DND-41 (cell line): Measurements from ENCODE around the gene POLR2I.

ENCODE experiments used
- ATAC-seq: fragments of 200-7000 bp; cut with Tn5 transposase; 3 replicates; pipeline ENCODE4 v1.9.1; 2021; ENCODE audit warnings: low read depth; ENCODE audit not compliant: insufficient read depth
- DNase-seq: peaks from one replicate; pipeline ENCODE4 v3.0.0-alpha.2; 2020
- H2AFZ ChIP-seq: 2 replicates; pipeline ENCODE4 v1.6.0; 2012; ENCODE audit warnings: low read depth, low read length
- H3K27ac ChIP-seq: 2 replicates; pipeline ENCODE4 v1.5.1; 2012; ENCODE audit warnings: low read length, inconsistent platforms
- H3K27me3 ChIP-seq: fragments of 200-600 bp; sonication (generic); 2 replicates; pipeline ENCODE4 v1.6.0; 2012; ENCODE audit warnings: low read length, mild to moderate bottlenecking, inconsistent platforms; ENCODE audit not compliant: insufficient read depth, poor library complexity
- H3K36me3 ChIP-seq: 2 replicates; pipeline ENCODE4 v1.5.1; 2012; ENCODE audit warnings: low read length, inconsistent platforms; ENCODE audit not compliant: insufficient read depth
- H3K4me1 ChIP-seq: 2 replicates; pipeline ENCODE4 v1.5.1; 2012; ENCODE audit warnings: mild to moderate bottlenecking, low read length; ENCODE audit not compliant: insufficient read depth
- H3K4me2 ChIP-seq: 2 replicates; pipeline ENCODE4 v1.6.0; 2012; ENCODE audit warnings: mild to moderate bottlenecking, moderate library complexity, low read length, inconsistent platforms; ENCODE audit not compliant: insufficient read depth
- H3K4me3 ChIP-seq, 2 experiments: fragments of 200-600 bp in 1 of 2; shearing (Covaris generic) in 1 of 2; 2 replicates each; pipeline ENCODE4 v1.5.1; 2012 to 2016; ENCODE audit warnings: inconsistent platforms in 2 of 2, low read length in 2 of 2, mild to moderate bottlenecking in 2 of 2, low read depth in 1 of 2, moderate library complexity in 1 of 2
- H3K79me2 ChIP-seq: 2 replicates; pipeline ENCODE4 v1.6.0; 2012; ENCODE audit warnings: low read length, inconsistent platforms; ENCODE audit not compliant: insufficient read depth
- H3K9ac ChIP-seq: 2 replicates; pipeline ENCODE4 v1.6.0; 2012; ENCODE audit warnings: low read depth, mild to moderate bottlenecking, inconsistent platforms, low read length, moderate library complexity
- H3K9me3 ChIP-seq: 2 replicates; pipeline ENCODE4 v1.5.1; 2012; ENCODE audit warnings: low read length, moderate library complexity, mild to moderate bottlenecking, inconsistent platforms; ENCODE audit not compliant: insufficient read depth, severe bottlenecking
- H4K20me1 ChIP-seq: 2 replicates; pipeline ENCODE4 v1.6.0; 2012; ENCODE audit warnings: low read length; ENCODE audit not compliant: insufficient read depth
- EZH2 ChIP-seq: IDR thresholded peaks from 3 replicates; pipeline ENCODE4 v1.6.1; 2012; ENCODE audit warnings: borderline replicate concordance, low read depth, mild to moderate bottlenecking, moderate library complexity, low read length, inconsistent platforms; ENCODE audit not compliant: severe bottlenecking
- TF ChIP-seq, protein P1 (sequence below): IDR thresholded peaks from 2 replicates; pipeline ENCODE4 v1.5.1; 2012; ENCODE audit warnings: borderline replicate concordance, low read length, moderate library complexity, mild to moderate bottlenecking; ENCODE audit not compliant: poor library complexity, severe bottlenecking; ENCODE audit errors: extremely low read depth

Gene POLR2I

GRCh38 chr19:36111200-36111539 is 3.5 kb downstream of the POLR2I start:
- H3K9me3 ChIP-seq: no peaks in the 10 kb centered on the region
- H4K20me1 ChIP-seq: peaks cover 10% of the 10 kb centered on the region
- TF ChIP-seq EZH2: no peak
- TF ChIP-seq, protein P1, sequence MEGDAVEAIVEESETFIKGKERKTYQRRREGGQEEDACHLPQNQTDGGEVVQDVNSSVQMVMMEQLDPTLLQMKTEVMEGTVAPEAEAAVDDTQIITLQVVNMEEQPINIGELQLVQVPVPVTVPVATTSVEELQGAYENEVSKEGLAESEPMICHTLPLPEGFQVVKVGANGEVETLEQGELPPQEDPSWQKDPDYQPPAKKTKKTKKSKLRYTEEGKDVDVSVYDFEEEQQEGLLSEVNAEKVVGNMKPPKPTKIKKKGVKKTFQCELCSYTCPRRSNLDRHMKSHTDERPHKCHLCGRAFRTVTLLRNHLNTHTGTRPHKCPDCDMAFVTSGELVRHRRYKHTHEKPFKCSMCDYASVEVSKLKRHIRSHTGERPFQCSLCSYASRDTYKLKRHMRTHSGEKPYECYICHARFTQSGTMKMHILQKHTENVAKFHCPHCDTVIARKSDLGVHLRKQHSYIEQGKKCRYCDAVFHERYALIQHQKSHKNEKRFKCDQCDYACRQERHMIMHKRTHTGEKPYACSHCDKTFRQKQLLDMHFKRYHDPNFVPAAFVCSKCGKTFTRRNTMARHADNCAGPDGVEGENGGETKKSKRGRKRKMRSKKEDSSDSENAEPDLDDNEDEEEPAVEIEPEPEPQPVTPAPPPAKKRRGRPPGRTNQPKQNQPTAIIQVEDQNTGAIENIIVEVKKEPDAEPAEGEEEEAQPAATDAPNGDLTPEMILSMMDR: no peak
- H3K36me3 ChIP-seq: peaks cover 37% of the 10 kb centered on the region
- no peak overlapping the region for H3K27ac ChIP-seq
- no peak for ATAC-seq
- H2AFZ ChIP-seq: no peak overlapping the region
- no peaks in the 10 kb centered on the region for H3K27me3 ChIP-seq
- H3K79me2 ChIP-seq: peaks cover 25% of the 10 kb centered on the region
- H3K4me1 ChIP-seq: peaks cover 24% of the 10 kb centered on the region
- no peak for DNase-seq
- no peak overlapping the region for H3K9ac ChIP-seq
- no peak overlapping the region for H3K4me3 ChIP-seq
- no peak overlapping the region for H3K4me2 ChIP-seq

DNA sequence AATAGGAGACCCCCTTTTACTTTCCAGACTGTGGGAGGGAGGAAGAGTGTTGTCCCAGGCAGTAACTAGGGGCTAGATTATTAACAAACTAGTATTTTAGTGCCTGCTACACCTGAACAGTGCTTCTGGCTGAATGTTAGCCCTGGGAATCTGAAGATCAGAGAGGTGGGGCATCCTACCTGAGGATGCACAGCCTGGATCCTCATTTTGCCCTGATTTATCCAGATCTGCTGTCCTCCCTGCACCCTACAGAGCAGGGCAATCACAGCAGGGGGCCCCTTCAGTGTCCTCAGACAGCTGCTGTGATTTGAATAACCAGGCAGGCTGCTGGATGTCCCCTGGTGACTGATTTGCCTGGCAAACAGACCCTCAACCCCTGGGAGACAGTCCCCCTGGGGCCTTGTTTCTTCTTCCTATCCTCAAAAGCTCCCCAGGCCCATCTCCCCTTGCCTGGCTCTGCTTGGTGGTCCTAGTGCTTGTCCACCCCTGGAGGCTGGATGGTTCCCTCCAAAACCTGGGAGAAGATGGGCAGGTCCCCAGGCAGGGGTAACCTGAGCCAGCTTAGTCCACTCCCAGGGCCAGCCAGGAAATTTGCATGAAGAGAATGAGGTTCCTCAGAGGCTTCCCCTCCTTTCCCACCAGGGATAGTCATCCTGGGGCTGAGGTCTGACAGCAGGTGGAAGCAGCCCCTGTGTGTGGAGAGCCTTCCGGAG is 4.0 kb downstream of the POLR2I start, which contains the start of gene OVOL3:
TSS of gene OVOL3 (plus strand) at position 657 of the 713 bp plus-strand sequence. CDS start 60 bp downstream, outside the sequence.
- H3K79me2 ChIP-seq: peaks cover 20% of the 10 kb centered on the region
- no peak within 1 kb of the TSS for H2AFZ ChIP-seq
- H3K4me2 ChIP-seq: no peak within 1 kb of the TSS
- no peaks in the 10 kb centered on the region for H3K27me3 ChIP-seq
- H4K20me1 ChIP-seq: 0 out of 2 replicates have a peak, but pooled peaks cover 7% of the 10 kb centered on the region
- H3K9ac ChIP-seq: no peak within 1 kb of the TSS
- no peak for DNase-seq
- peaks cover 38% of the 10 kb centered on the region for H3K36me3 ChIP-seq
- H3K9me3 ChIP-seq: no peaks in the 10 kb centered on the region
- TF ChIP-seq, protein P1: no peak
- TF ChIP-seq EZH2: no peak
- H3K27ac ChIP-seq: no peak within 1 kb of the TSS
- H3K4me1 ChIP-seq: peaks cover 19% of the 10 kb centered on the region
- no peak within 1 kb of the TSS for H3K4me3 ChIP-seq
- ATAC-seq: no peak

GRCh38 chr19:36108684-36109083 is 6.0 kb downstream of the POLR2I start:
- H2AFZ ChIP-seq: no peak overlapping the region
- no peak overlapping the region for H3K9ac ChIP-seq
- no peaks in the 10 kb centered on the region for H3K9me3 ChIP-seq
- TF ChIP-seq, protein P1: no peak
- TF ChIP-seq EZH2: no peak
- peaks cover 56% of the 10 kb centered on the region for H3K36me3 ChIP-seq
- no peak overlapping the region for H3K4me3 ChIP-seq
- ATAC-seq (no peak), DNase-seq (no peak)
- no peak overlapping the region for H3K4me2 ChIP-seq
- 0 out of 2 replicates have a peak, but pooled peaks cover 16% of the 10 kb centered on the region for H4K20me1 ChIP-seq
- no peaks in the 10 kb centered on the region for H3K27me3 ChIP-seq
- H3K27ac ChIP-seq: no peak overlapping the region
- H3K79me2 ChIP-seq: peaks cover 10% of the 10 kb centered on the region
- H3K4me1 ChIP-seq: peaks cover 11% of the 10 kb centered on the region
